NCI-H1417 (cell line): ENCODE measurements around the gene LKAAEAR1.

Source experiments
- DNase-seq, 3 experiments: peaks; one replicate each; lab custom pipeline; 2025; lab: John Stamatoyannopoulos, UW

The LKAAEAR1 gene

GRCh38 chr20:64078934-64079272 is 5.3 kb downstream of the LKAAEAR1 start:
- no peak for DNase-seq

- no peak for DNase-seq
Measured at GRCh38 chr20:64077876-64078551, 6.2 kb downstream of the LKAAEAR1 start.

- DNase-seq: no peak
Measured at GRCh38 chr20:64077541-64077875, 6.7 kb downstream of the LKAAEAR1 start.

- no peak for DNase-seq
Measured at GRCh38 chr20:64077094-64077493, 7.1 kb downstream of the LKAAEAR1 start.

- DNase-seq: no peak
Measured at GRCh38 chr20:64076061-64076997, 7.9 kb downstream of the LKAAEAR1 start.

GRCh38 chr20:64075556-64075955 is 8.6 kb downstream of the LKAAEAR1 start:
- DNase-seq: no peak

GRCh38 chr20:64074963-64075362 is 9.2 kb downstream of the LKAAEAR1 start:
- DNase-seq: no peak

- DNase-seq: no peak
Measured at GRCh38 chr20:64074184-64074789, 9.9 kb downstream of the LKAAEAR1 start.

- no peak for DNase-seq
Measured at GRCh38 chr20:64073476-64074183, 10.6 kb downstream of the LKAAEAR1 start.

- no peak for DNase-seq
Measured at GRCh38 chr20:64072498-64073063, 11.6 kb downstream of the LKAAEAR1 start.

GRCh38 chr20:64071341-64072332 is 12.6 kb downstream of the LKAAEAR1 start:
- DNase-seq: no peak

- DNase-seq: no peak
Measured at GRCh38 chr20:64070244-64070993, 13.8 kb downstream of the LKAAEAR1 start.

- peak in 2 of 3 experiments; percentile 62 to 71 for DNase-seq
Measured at GRCh38 chr20:64069614-64070243, 14.5 kb downstream of the LKAAEAR1 start.

- peak in 2 of 3 experiments; percentile 63 to 75 for DNase-seq
Measured at GRCh38 chr20:64069209-64069613, 15.0 kb downstream of the LKAAEAR1 start.

GRCh38 chr20:64068386-64069208 is 15.6 kb downstream of the LKAAEAR1 start:
- DNase-seq: peak in 2 of 3 experiments; percentile 70 to 79

- no peak for DNase-seq
Measured at GRCh38 chr20:64067733-64068307, 16.4 kb downstream of the LKAAEAR1 start.

- DNase-seq: no peak
Measured at GRCh38 chr20:64067005-64067632, 17.1 kb downstream of the LKAAEAR1 start.

GRCh38 chr20:64065974-64066343 is 18.2 kb downstream of the LKAAEAR1 start:
- DNase-seq: no peak
